ENCODE measurements around the gene BRI3. TPM values are rescaled to one million over a fixed set of nuclear protein-coding genes. Genes with fewer than 3 reads are reported as not detected.

BRI3 gene
- total RNA-seq, 2 experiments from 2014 or later = 68.0 to 76.5 TPM

DNA sequence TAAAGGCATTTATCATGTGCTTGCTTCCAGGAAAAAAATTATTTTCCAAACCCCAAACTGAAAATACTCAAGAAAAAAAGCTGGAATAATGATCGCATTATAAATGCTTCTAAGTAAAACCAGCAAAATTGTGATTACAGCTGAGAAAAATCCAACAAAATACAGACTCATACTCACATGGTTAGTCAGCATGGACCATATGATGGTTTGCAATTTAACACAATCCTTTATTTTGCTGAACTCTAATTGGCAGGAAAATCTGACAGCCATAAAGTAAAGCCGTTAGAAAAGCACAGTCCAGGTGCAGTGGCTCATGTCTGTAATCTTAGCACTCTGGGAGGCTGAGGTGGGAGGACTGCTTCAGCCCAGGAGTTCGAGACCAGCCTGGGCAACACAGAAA lies 59.6 kb downstream of the BRI3 start:
- H3K27me3 Mint-ChIP-seq = no peaks in the 10 kb centered on the region

More for the DNA sequence above, 59.6 kb downstream of the BRI3 start:
- Mint-ChIP-seq H3K9me3 (peaks cover 3% of the 10 kb centered on the region), H3K36me3 (ENCODE audit: low read depth) (no peaks in the 10 kb centered on the region), H3K27ac (no peak overlapping the region), H3K4me1 (ENCODE audit: low read depth) (no peaks in the 10 kb centered on the region), H3K4me3 (no peak overlapping the region)
- ChIA-PET CTCF (no interaction called here), POLR2A (no interaction called here)
- intact Hi-C loops (cut with DNase I, micrococcal nuclease) = no loop called here
- Histone ChIP-seq H3K4me3 (ENCODE audit: low read length) (no peak overlapping the region), H3K4me1 (ENCODE audit: insufficient read depth, low read length) (no peaks in the 10 kb centered on the region), H3K9me3 (ENCODE audit: control insufficient read depth in 1 of 2, insufficient read depth in 1 of 2, low read length in 2 of 2) (peaks cover 0 to 4% of the 10 kb centered on the region in 2 experiments), H3K36me3 (ENCODE audit: insufficient read depth, low read length) (no peaks in the 10 kb centered on the region), H3K27ac (ENCODE audit: low read depth in 1 of 2, low read length in 2 of 2) (no peak overlapping the region), H3K27me3 (ENCODE audit: control insufficient read depth in 1 of 2, insufficient read depth in 2 of 2, low read length in 2 of 2) (no peaks in the 10 kb centered on the region)
- TF ChIP-seq, protein P1, sequence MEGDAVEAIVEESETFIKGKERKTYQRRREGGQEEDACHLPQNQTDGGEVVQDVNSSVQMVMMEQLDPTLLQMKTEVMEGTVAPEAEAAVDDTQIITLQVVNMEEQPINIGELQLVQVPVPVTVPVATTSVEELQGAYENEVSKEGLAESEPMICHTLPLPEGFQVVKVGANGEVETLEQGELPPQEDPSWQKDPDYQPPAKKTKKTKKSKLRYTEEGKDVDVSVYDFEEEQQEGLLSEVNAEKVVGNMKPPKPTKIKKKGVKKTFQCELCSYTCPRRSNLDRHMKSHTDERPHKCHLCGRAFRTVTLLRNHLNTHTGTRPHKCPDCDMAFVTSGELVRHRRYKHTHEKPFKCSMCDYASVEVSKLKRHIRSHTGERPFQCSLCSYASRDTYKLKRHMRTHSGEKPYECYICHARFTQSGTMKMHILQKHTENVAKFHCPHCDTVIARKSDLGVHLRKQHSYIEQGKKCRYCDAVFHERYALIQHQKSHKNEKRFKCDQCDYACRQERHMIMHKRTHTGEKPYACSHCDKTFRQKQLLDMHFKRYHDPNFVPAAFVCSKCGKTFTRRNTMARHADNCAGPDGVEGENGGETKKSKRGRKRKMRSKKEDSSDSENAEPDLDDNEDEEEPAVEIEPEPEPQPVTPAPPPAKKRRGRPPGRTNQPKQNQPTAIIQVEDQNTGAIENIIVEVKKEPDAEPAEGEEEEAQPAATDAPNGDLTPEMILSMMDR (IDR thresholded peaks at IDR 0.05) = no peak
- DNase-seq (no peak), ATAC-seq (ENCODE audit: poor library complexity) (no peak)

Other genes with a start within 250 kb of the BRI3 start
- 10 to 100 TPM; 30.3 to 31.7 TPM for gene LMTK2, start 174.8 kb upstream of the BRI3 start, total RNA-seq
- not detected for gene BHLHA15, start 70.2 kb upstream of the BRI3 start, total RNA-seq
- gene TECPR1, start 29.5 kb upstream of the BRI3 start, total RNA-seq = 10 to 100 TPM; 85.9 to 90.4 TPM
- under 1 TPM; 0.33 to 0.61 TPM for gene BAIAP2L1, start 119.4 kb downstream of the BRI3 start, total RNA-seq